GM23248 (cell line): ENCODE data around the gene RFX3. TPM values are rescaled to one million over a fixed set of nuclear protein-coding genes. Genes with fewer than 3 reads are reported as not detected.

ENCODE experiments used
- DNase-seq: peaks from one replicate; pipeline ENCODE4 v3.0.0-alpha.2; 2015
- H2AFZ ChIP-seq: fragments of 200-600 bp; sonication (generic); 2 replicates; pipeline ENCODE4 v1.6.1; 2016; ENCODE audit warnings: antibody characterized with exemption
- H3F3A ChIP-seq: fragments of 200-600 bp; sonication (generic); 2 replicates; pipeline ENCODE4 v1.6.1; 2016; ENCODE audit warnings: mild to moderate bottlenecking, antibody characterized with exemption, mixed run types; ENCODE audit not compliant: insufficient read depth
- H3K27ac ChIP-seq: fragments of 200-600 bp; sonication (generic); 2 replicates; pipeline ENCODE4 v1.5.1; 2016; ENCODE audit warnings: mild to moderate bottlenecking
- H3K27me3 ChIP-seq: fragments of 200-600 bp; sonication (generic); replicated peaks from 2 replicates; pipeline ENCODE4 v1.6.1; 2016; ENCODE audit warnings: mild to moderate bottlenecking; ENCODE audit not compliant: insufficient read depth
- H3K36me3 ChIP-seq: fragments of 200-600 bp; sonication (generic); 2 replicates; pipeline ENCODE4 v1.6.1; 2016; ENCODE audit warnings: low read depth, mild to moderate bottlenecking
- H3K4me1 ChIP-seq: fragments of 200-600 bp; sonication (generic); 2 replicates; pipeline ENCODE4 v1.6.1; 2016; ENCODE audit warnings: mild to moderate bottlenecking; ENCODE audit not compliant: insufficient read depth
- H3K4me2 ChIP-seq: fragments of 200-600 bp; sonication (generic); one replicate; pipeline ENCODE4 v1.6.1; 2016; ENCODE audit warnings: mild to moderate bottlenecking; ENCODE audit not compliant: unreplicated experiment
- H3K4me3 ChIP-seq: fragments of 200-600 bp; sonication (generic); 2 replicates; pipeline ENCODE4 v1.5.1; 2016; ENCODE audit warnings: mild to moderate bottlenecking
- H3K79me2 ChIP-seq: fragments of 200-600 bp; sonication (generic); 2 replicates; pipeline ENCODE4 v1.6.1; 2016; ENCODE audit warnings: mild to moderate bottlenecking; ENCODE audit not compliant: insufficient read depth
- H3K9ac ChIP-seq: fragments of 200-600 bp; sonication (generic); 2 replicates; pipeline ENCODE4 v1.6.1; 2016; ENCODE audit warnings: mild to moderate bottlenecking
- H3K9me2 ChIP-seq: fragments of 200-600 bp; sonication (generic); 2 replicates; pipeline ENCODE4 v1.6.1; 2016; ENCODE audit warnings: mixed run types, mild to moderate bottlenecking, moderate library complexity; ENCODE audit not compliant: insufficient read depth
- H3K9me3 ChIP-seq: fragments of 200-600 bp; sonication (generic); one replicate; pipeline ENCODE4 v1.6.1; 2017; ENCODE audit warnings: low read depth
- H4K20me1 ChIP-seq: fragments of 200-600 bp; sonication (generic); 2 replicates; pipeline ENCODE4 v1.6.0; 2016; ENCODE audit not compliant: insufficient read depth
- EZH2 ChIP-seq: fragments of 200-600 bp; sonication (generic); IDR thresholded peaks from 2 replicates; pipeline ENCODE4 v1.6.1; 2018; ENCODE audit warnings: antibody characterized with exemption, mild to moderate bottlenecking; ENCODE audit not compliant: insufficient read depth, poor library complexity, severe bottlenecking
- EZH2phosphoT487 ChIP-seq: fragments of 200-600 bp; sonication (generic); IDR thresholded peaks from 2 replicates; pipeline ENCODE4 v1.6.1; 2018; ENCODE audit warnings: antibody characterized with exemption, moderate library complexity, mild to moderate bottlenecking, low read depth; ENCODE audit not compliant: insufficient read depth
- WGBS, 2 experiments: methylation state at CpG; one replicate each; pipeline ENCODE4 v1.1.6; 2015 to 2017; ENCODE audit warnings: low lambda C conversion rate in 2 of 2, low coverage in 1 of 2; ENCODE audit errors: missing lambda C conversion rate in 2 of 2; 5-methylcytosine and 5-hydroxymethylcytosine counted together
- in situ Hi-C: fragments of 300-500 bp; cut with MboI; formaldehyde crosslinking; loops from 2 replicates; pipeline ENCODE4 v1.15.0; 2020
- polyA plus RNA-seq: library from polyadenylated mRNA; unstranded; fragments of >200 nt; fragmentation: Nextera tagmentation; extraction: Ambion mirVana; gene quantifications from 2 replicates; pipeline ENCODE4 v1.2.1, GENCODE V29; 2016
- total RNA-seq: library from RNA; depleted of rRNA; stranded (reverse); fragments of >200 nt; shearing (Covaris generic); gene quantifications from 2 replicates; pipeline ENCODE4 v1.2.3, GENCODE V29; 2014

The RFX3 gene
- total and polyA plus RNA-seq, 2 experiments from 2014 or later = 0.80 to 1.9 TPM

GRCh38 chr9:3239240-3239639, 286.6 kb downstream of the RFX3 start:
- TF ChIP-seq EZH2phosphoT487 = no peak
- TF ChIP-seq EZH2 = no peak
- Histone ChIP-seq H3K9ac (no peak overlapping the region), H3K4me3 (no peak overlapping the region), H3K79me2 (no peaks in the 10 kb centered on the region), H3K9me3 (no peaks in the 10 kb centered on the region), H3K4me2 (no peak overlapping the region), H3K4me1 (peaks cover 11% of the 10 kb centered on the region; the same call in 1 of the 2 replicates), H3K27me3 (no peaks in the 10 kb centered on the region), H3K9me2 (no peaks in the 10 kb centered on the region), H3K36me3 (no peaks in the 10 kb centered on the region), H4K20me1 (no peaks in the 10 kb centered on the region), H3K27ac (no peak overlapping the region), H3F3A (peaks cover 5% of the 10 kb centered on the region), H2AFZ (no peak overlapping the region)
- WGBS, 2 experiments = 94 to 95% methylated on average over 4 of the region's 4 CpGs
- in situ Hi-C loops = loop anchor here (25.0 kb wide), 1 partner anchor 1123 kb away; no protein-coding TSS in a partner anchor
- no peak for DNase-seq

- peak; percentile 16 for DNase-seq
- in situ Hi-C loops = loop anchor here (25.0 kb wide), 1 partner anchor 1124 kb away; no protein-coding TSS in a partner anchor
- TF ChIP-seq EZH2phosphoT487 (no peak), EZH2 (no peak)
Observed at GRCh38 chr9:3238236-3238635, 287.6 kb downstream of the RFX3 start.

GRCh38 chr9:3237121-3237520, 288.7 kb downstream of the RFX3 start:
- no peaks in the 10 kb centered on the region for H3K36me3 ChIP-seq
- no peak overlapping the region for H3K9ac ChIP-seq
- H3K4me2 ChIP-seq = peak overlapping the region; percentile 2
- no peaks in the 10 kb centered on the region for H3K79me2 ChIP-seq
- DNase-seq = peak; percentile 27
- no peak overlapping the region for H3K4me3 ChIP-seq
- H3K27ac ChIP-seq = no peak overlapping the region
- H2AFZ ChIP-seq = no peak overlapping the region
- no peaks in the 10 kb centered on the region for H3K27me3 ChIP-seq
- H4K20me1 ChIP-seq = no peaks in the 10 kb centered on the region
- no peaks in the 10 kb centered on the region for H3K9me2 ChIP-seq
- H3K9me3 ChIP-seq = no peaks in the 10 kb centered on the region
- in situ Hi-C loops = loop anchor here (25.0 kb wide), 1 partner anchor 1125 kb away; no protein-coding TSS in a partner anchor
- TF ChIP-seq EZH2 = no peak
- no peak for TF ChIP-seq EZH2phosphoT487
- peaks cover 11% of the 10 kb centered on the region; the same call in 1 of the 2 replicates for H3K4me1 ChIP-seq
- peaks cover 5% of the 10 kb centered on the region for H3F3A ChIP-seq

More at GRCh38 chr9:3238236-3238635, 287.6 kb downstream of the RFX3 start:
- Histone ChIP-seq H3K36me3 (no peaks in the 10 kb centered on the region), H3K4me2 (no peak overlapping the region), H3K4me3 (no peak overlapping the region), H3F3A (peaks cover 5% of the 10 kb centered on the region), H3K9ac (no peak overlapping the region), H2AFZ (no peak overlapping the region), H4K20me1 (no peaks in the 10 kb centered on the region), H3K4me1 (peaks cover 11% of the 10 kb centered on the region; the same call in 1 of the 2 replicates), H3K9me3 (no peaks in the 10 kb centered on the region), H3K27me3 (no peaks in the 10 kb centered on the region), H3K79me2 (no peaks in the 10 kb centered on the region), H3K9me2 (no peaks in the 10 kb centered on the region), H3K27ac (no peak overlapping the region)
- 96 to 99% methylated on average over 4 of the region's 4 CpGs for WGBS, 2 experiments

GRCh38 chr9:3235497-3235896, 290.3 kb downstream of the RFX3 start:
- WGBS, 2 experiments = 97 to 100% methylated on average over 1 of the region's 1 CpG
- no peak overlapping the region for H3K4me2 ChIP-seq
- H3K9me3 ChIP-seq = no peaks in the 10 kb centered on the region
- no peaks in the 10 kb centered on the region for H3K36me3 ChIP-seq
- H4K20me1 ChIP-seq = no peaks in the 10 kb centered on the region
- H3K4me3 ChIP-seq = no peak overlapping the region
- H2AFZ ChIP-seq = no peak overlapping the region
- no peaks in the 10 kb centered on the region for H3K27me3 ChIP-seq
- no peak overlapping the region for H3K27ac ChIP-seq
- no peak overlapping the region for H3K9ac ChIP-seq
- H3K4me1 ChIP-seq = peaks cover 11% of the 10 kb centered on the region; the same call in 1 of the 2 replicates
- peak; percentile 43 for DNase-seq
- no peaks in the 10 kb centered on the region for H3K9me2 ChIP-seq
- H3F3A ChIP-seq = peaks cover 5% of the 10 kb centered on the region
- TF ChIP-seq EZH2 = no peak
- no peak for TF ChIP-seq EZH2phosphoT487
- in situ Hi-C loops = loop anchor here (25.0 kb wide), 1 partner anchor 1127 kb away; no protein-coding TSS in a partner anchor
- no peaks in the 10 kb centered on the region for H3K79me2 ChIP-seq

- Histone ChIP-seq H3K27ac (no peak overlapping the region), H3K4me3 (no peak overlapping the region), H3K4me2 (no peak overlapping the region), H3F3A (no peaks in the 10 kb centered on the region), H3K36me3 (no peaks in the 10 kb centered on the region), H3K9ac (no peak overlapping the region), H2AFZ (no peak overlapping the region), H3K9me2 (no peaks in the 10 kb centered on the region), H4K20me1 (no peaks in the 10 kb centered on the region), H3K4me1 (no peaks in the 10 kb centered on the region), H3K27me3 (no peaks in the 10 kb centered on the region), H3K79me2 (no peaks in the 10 kb centered on the region), H3K9me3 (no peaks in the 10 kb centered on the region)
- 28 to 32% methylated on average over 7 of the region's 7 CpGs for WGBS, 2 experiments
- no peak for DNase-seq
- TF ChIP-seq EZH2 (no peak), EZH2phosphoT487 (no peak)
- in situ Hi-C loops = loop anchor here (25.0 kb wide), 1 partner anchor 1137 kb away; no protein-coding TSS in a partner anchor
Observed at GRCh38 chr9:3224931-3225330, 300.9 kb downstream of the RFX3 start.
